ENCODE measurements around the gene EFL1. TPM values are rescaled to one million over a fixed set of nuclear protein-coding genes. Genes with fewer than 3 reads are reported as not detected.

Gene EFL1
- total and polyA plus RNA-seq, 2 donors from 2014 or later: 9.2 to 16.6 TPM

- Histone ChIP-seq H3K27ac (ENCODE audit: low read depth in 2 of 2, low read length in 2 of 2) (no peak overlapping the region), H3K4me1 (ENCODE audit: control insufficient read depth in 2 of 3, insufficient read depth in 2 of 3, low read depth in 1 of 3, low read length in 3 of 3) (no peaks in the 10 kb centered on the region), H3K9ac (ENCODE audit: low read length in 3 of 3) (no peak overlapping the region), H3K27me3 (ENCODE audit: control insufficient read depth, insufficient read depth, low read length) (no peaks in the 10 kb centered on the region), H3K4me3 (ENCODE audit: low read length in 3 of 3) (no peak overlapping the region), H3K36me3 (ENCODE audit: control insufficient read depth in 2 of 3, insufficient read depth in 3 of 3, low read length in 3 of 3) (no peaks in the 10 kb centered on the region), H3K9me3 (ENCODE audit: control insufficient read depth in 2 of 3, insufficient read depth in 1 of 3, low read length in 3 of 3) (no peaks in the 10 kb centered on the region)
- no peak for TF ChIP-seq CTCF (IDR thresholded peaks at IDR 0.05; ENCODE audit: borderline replicate concordance, extremely low read depth, insufficient read depth)
- FAIRE-seq: no peak
- intact Hi-C loops (cut with DNase I): no loop called here
- peak in 4 of 5 donors; percentile 55 to 69 (median 67) for DNase-seq
Measured at GRCh38 chr15:82105451-82106215, 156.9 kb downstream of the EFL1 start.

GRCh38 chr15:82103468-82103867 is 159.1 kb downstream of the EFL1 start:
- TF ChIP-seq CTCF (IDR thresholded peaks at IDR 0.05; ENCODE audit: borderline replicate concordance, extremely low read depth, insufficient read depth): no peak
- FAIRE-seq: no peak
- Histone ChIP-seq H3K9me3 (ENCODE audit: control insufficient read depth in 2 of 3, insufficient read depth in 1 of 3, low read length in 3 of 3) (no peaks in the 10 kb centered on the region), H3K4me1 (ENCODE audit: control insufficient read depth in 2 of 3, insufficient read depth in 2 of 3, low read depth in 1 of 3, low read length in 3 of 3) (no peaks in the 10 kb centered on the region), H3K9ac (ENCODE audit: low read length in 3 of 3) (no peak overlapping the region), H3K36me3 (ENCODE audit: control insufficient read depth in 2 of 3, insufficient read depth in 3 of 3, low read length in 3 of 3) (no peaks in the 10 kb centered on the region), H3K27me3 (ENCODE audit: control insufficient read depth, insufficient read depth, low read length) (no peaks in the 10 kb centered on the region), H3K27ac (ENCODE audit: low read depth in 2 of 2, low read length in 2 of 2) (no peak overlapping the region), H3K4me3 (ENCODE audit: low read length in 3 of 3) (no peak overlapping the region)
- intact Hi-C loops (cut with DNase I): no loop called here
- no peak for DNase-seq

- FAIRE-seq (no peak), DNase-seq (peak in 4 of 5 donors; percentile 58 to 82 (median 68))
- Histone ChIP-seq H3K9me3 (ENCODE audit: control insufficient read depth in 2 of 3, insufficient read depth in 1 of 3, low read length in 3 of 3) (no peaks in the 10 kb centered on the region), H3K27ac (ENCODE audit: low read depth in 2 of 2, low read length in 2 of 2) (no peak overlapping the region), H3K36me3 (ENCODE audit: control insufficient read depth in 2 of 3, insufficient read depth in 3 of 3, low read length in 3 of 3) (no peaks in the 10 kb centered on the region), H3K4me3 (ENCODE audit: low read length in 3 of 3) (no peak overlapping the region), H3K9ac (ENCODE audit: low read length in 3 of 3) (no peak overlapping the region), H3K4me1 (ENCODE audit: control insufficient read depth in 2 of 3, insufficient read depth in 2 of 3, low read depth in 1 of 3, low read length in 3 of 3) (no peaks in the 10 kb centered on the region), H3K27me3 (ENCODE audit: control insufficient read depth, insufficient read depth, low read length) (no peaks in the 10 kb centered on the region)
- intact Hi-C loops (cut with DNase I): no loop called here
- TF ChIP-seq CTCF (IDR thresholded peaks at IDR 0.05; ENCODE audit: borderline replicate concordance, extremely low read depth, insufficient read depth): no peak
Measured at GRCh38 chr15:82100111-82100929, 162.2 kb downstream of the EFL1 start.

Measured in kidney (tissue), 14 donors.